Glutamatergic neuron (in vitro differentiated cells): ENCODE measurements around the gene CDH15. TPM values are rescaled to one million over a fixed set of nuclear protein-coding genes. Genes with fewer than 3 reads are reported as not detected.
A peak's percentile ranks its signal among the peaks of the same experiment; 100 is the strongest.
"Not testable (repeated sequence)": the region's sequence is repeated elsewhere in the genome, so short reads cannot be mapped to it uniquely, and the experiment has no call there.

Experiments
- DNase-seq: peaks from one replicate; pipeline ENCODE4 v3.0.0; 2022
- H3K27ac Mint-ChIP-seq: one replicate; pipeline ENCODE4 v1.8.0; 2020; ENCODE audit warnings: mild to moderate bottlenecking, mixed read lengths, inconsistent platforms; ENCODE audit not compliant: unreplicated experiment
- H3K27me3 Mint-ChIP-seq: one replicate; pipeline ENCODE4 v1.8.0; 2020; ENCODE audit warnings: mild to moderate bottlenecking, moderate library complexity, mixed read lengths, inconsistent platforms; ENCODE audit not compliant: unreplicated experiment
- H3K36me3 Mint-ChIP-seq: one replicate; pipeline ENCODE4 v1.8.0; 2020; ENCODE audit warnings: mild to moderate bottlenecking, mixed read lengths, inconsistent platforms; ENCODE audit not compliant: unreplicated experiment
- H3K4me1 Mint-ChIP-seq: one replicate; pipeline ENCODE4 v1.8.0; 2020; ENCODE audit warnings: mild to moderate bottlenecking, low read depth, mixed read lengths, inconsistent platforms; ENCODE audit not compliant: unreplicated experiment
- H3K4me3 Mint-ChIP-seq: one replicate; pipeline ENCODE4 v1.8.0; 2020; ENCODE audit warnings: mild to moderate bottlenecking, mixed read lengths, inconsistent platforms; ENCODE audit not compliant: unreplicated experiment
- H3K9me3 Mint-ChIP-seq: one replicate; pipeline ENCODE4 v1.8.0; 2020; ENCODE audit warnings: mild to moderate bottlenecking, moderate library complexity, mixed read lengths, inconsistent platforms; ENCODE audit not compliant: unreplicated experiment
- total RNA-seq: library from RNA; stranded (reverse); fragmentation: NEBNext Ultra II Directional; extraction: Animal tissue kit (Norgen Biotek cat#: 25700); gene quantifications from one replicate; pipeline ENCODE4 v1.2.1, GENCODE V29; 2021; ENCODE audit not compliant: unreplicated experiment
- TF ChIP-seq, protein P1 (sequence below): fragments of 200-600 bp; sonication (generic); IDR thresholded peaks from one replicate; pipeline ENCODE4 v1.5.0; 2021; ENCODE audit not compliant: partially characterized antibody, unreplicated experiment

Gene CDH15
- total RNA-seq, 1 donor from 2014 or later = 12.6 TPM

DNA sequence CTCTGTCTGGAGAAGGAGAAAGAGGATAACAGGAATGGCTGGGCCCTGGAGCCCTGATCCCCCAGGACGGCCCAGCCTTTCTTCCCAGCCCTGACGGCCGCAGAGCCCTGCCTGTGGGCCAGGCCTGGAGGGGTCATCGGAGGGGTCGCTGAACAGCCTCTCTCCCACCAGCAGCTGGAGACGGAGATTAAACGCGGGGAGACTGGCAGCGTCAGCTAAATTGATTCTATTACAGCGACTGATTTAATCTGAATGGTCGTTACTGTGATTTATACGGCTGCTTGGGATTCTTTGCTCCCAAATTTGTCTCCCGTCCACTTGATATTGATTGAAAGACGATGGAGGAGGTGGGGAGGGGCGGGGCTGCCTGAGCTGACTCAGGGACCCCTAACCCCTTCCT is 7.1 kb upstream of the CDH15 start:
- Mint-ChIP-seq H3K4me3 (peak overlapping the region; percentile 55), H3K36me3 (no peaks in the 10 kb centered on the region), H3K27me3 (peaks cover 14% of the 10 kb centered on the region), H3K4me1 (peaks cover 12% of the 10 kb centered on the region), H3K27ac (no peak overlapping the region), H3K9me3 (peaks cover 8% of the 10 kb centered on the region)
- TF ChIP-seq, protein P1, sequence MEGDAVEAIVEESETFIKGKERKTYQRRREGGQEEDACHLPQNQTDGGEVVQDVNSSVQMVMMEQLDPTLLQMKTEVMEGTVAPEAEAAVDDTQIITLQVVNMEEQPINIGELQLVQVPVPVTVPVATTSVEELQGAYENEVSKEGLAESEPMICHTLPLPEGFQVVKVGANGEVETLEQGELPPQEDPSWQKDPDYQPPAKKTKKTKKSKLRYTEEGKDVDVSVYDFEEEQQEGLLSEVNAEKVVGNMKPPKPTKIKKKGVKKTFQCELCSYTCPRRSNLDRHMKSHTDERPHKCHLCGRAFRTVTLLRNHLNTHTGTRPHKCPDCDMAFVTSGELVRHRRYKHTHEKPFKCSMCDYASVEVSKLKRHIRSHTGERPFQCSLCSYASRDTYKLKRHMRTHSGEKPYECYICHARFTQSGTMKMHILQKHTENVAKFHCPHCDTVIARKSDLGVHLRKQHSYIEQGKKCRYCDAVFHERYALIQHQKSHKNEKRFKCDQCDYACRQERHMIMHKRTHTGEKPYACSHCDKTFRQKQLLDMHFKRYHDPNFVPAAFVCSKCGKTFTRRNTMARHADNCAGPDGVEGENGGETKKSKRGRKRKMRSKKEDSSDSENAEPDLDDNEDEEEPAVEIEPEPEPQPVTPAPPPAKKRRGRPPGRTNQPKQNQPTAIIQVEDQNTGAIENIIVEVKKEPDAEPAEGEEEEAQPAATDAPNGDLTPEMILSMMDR = no peak
- DNase-seq = no peak

DNA sequence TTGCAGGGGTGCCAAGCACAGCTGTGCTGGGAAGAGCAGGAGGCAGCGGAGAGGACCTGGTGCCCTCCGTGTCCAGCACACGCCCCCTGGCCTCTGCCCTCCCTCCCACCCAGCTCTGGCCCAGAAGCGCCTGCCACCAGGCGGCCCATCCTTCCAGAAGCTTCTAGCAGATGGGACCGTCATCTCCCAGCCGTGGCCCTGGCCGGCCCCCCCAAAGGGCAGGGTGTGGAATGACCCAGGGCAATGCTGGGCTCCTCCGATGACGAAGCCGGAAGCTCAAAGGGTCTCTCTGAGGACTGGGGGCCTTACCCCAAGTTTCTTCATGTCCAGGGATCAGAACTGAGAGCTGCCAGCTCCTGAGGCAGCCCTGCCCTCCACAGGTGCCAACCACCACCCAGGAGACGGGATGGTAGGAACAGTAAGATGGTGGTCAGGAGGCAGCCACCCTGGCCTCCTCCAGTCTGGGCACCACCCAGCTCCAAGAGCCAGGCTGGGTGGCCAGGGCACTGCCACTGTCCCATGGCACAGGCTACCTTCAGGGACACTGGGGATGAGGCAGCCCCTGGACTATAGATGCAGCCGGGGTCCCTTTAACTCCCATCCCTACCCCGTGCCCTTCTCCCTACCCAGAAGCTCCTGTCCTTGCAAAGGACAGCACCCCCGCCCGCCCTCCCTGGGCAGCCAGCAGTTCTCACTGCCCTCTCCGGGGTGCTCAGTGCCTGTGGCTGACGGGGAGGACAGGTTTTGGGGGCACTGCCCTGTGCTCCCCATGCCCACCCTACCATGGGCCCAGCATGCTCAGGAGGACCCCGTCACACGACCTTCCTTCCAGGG is 6.5 kb upstream of the CDH15 start:
- TF ChIP-seq, protein P1 = no peak
- H3K9me3 Mint-ChIP-seq = peaks cover 6% of the 10 kb centered on the region
- no peak overlapping the region for H3K27ac Mint-ChIP-seq
- peaks cover 12% of the 10 kb centered on the region for H3K4me1 Mint-ChIP-seq
- H3K4me3 Mint-ChIP-seq = no peak overlapping the region
- H3K27me3 Mint-ChIP-seq = peaks cover 12% of the 10 kb centered on the region
- no peaks in the 10 kb centered on the region for H3K36me3 Mint-ChIP-seq
- no peak for DNase-seq

DNA sequence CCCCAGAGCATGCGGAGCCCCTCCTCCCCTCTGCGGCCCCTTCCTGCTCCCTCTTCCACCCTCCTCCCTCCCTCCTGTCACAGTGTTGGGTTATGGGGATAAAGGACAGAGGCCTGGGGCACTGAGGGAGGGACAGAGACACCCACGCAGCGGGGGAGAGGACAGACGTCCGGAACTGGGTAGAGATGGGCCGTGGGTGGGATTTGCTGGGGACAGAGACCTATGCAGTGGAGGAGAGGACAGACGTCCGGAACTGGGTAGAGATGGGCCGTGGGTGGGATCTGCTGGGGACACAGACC is 5.9 kb upstream of the CDH15 start:
- not testable (repeated sequence) for H3K9me3 Mint-ChIP-seq, DNase-seq, H3K27ac Mint-ChIP-seq, H3K4me3 Mint-ChIP-seq, H3K36me3 Mint-ChIP-seq
- peaks cover 12% of the 10 kb centered on the region for H3K27me3 Mint-ChIP-seq
- H3K4me1 Mint-ChIP-seq = peaks cover 13% of the 10 kb centered on the region

DNA sequence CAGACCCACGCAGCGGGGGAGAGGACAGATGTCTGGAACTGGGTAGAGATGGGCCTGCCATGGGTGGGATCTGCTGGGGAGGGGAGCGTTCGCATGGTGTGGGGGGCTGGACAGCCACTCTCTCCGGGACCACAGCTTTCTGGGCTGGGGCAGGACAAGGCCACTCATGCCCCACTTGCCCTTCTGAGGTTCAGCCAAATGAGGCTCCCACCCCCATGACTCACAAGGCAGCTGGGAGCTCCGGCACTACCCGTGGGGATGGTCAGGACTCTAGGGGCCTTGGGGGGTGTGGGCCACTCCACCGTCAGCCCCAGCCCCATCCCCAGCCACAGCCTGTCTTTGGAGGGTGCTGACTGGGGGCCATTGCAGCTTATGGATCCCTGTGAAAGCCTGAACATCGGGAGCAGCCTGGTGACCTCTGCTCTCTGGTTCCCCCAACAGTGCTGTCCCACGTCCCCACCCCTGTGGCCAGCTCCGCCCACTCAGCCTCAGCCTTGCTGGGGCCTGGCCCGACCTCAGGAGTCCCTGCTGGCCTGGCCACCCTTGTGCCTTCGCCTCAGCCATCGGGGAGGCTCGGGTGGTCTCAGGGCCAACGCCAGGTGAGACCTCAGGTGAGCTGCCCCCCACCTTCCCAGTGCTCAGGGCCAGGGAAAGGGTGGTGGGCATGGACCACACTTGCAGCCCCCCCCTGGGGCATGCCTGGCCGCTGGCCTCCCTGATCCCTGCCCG is 4.7 kb upstream of the CDH15 start:
- H3K27ac Mint-ChIP-seq = no peak overlapping the region
- peaks cover 11% of the 10 kb centered on the region for H3K27me3 Mint-ChIP-seq
- no peak overlapping the region for H3K4me3 Mint-ChIP-seq
- TF ChIP-seq, protein P1 = no peak
- H3K4me1 Mint-ChIP-seq = peaks cover 15% of the 10 kb centered on the region
- peaks cover 5% of the 10 kb centered on the region for H3K9me3 Mint-ChIP-seq
- no peaks in the 10 kb centered on the region for H3K36me3 Mint-ChIP-seq
- peak; percentile 18 for DNase-seq

DNA sequence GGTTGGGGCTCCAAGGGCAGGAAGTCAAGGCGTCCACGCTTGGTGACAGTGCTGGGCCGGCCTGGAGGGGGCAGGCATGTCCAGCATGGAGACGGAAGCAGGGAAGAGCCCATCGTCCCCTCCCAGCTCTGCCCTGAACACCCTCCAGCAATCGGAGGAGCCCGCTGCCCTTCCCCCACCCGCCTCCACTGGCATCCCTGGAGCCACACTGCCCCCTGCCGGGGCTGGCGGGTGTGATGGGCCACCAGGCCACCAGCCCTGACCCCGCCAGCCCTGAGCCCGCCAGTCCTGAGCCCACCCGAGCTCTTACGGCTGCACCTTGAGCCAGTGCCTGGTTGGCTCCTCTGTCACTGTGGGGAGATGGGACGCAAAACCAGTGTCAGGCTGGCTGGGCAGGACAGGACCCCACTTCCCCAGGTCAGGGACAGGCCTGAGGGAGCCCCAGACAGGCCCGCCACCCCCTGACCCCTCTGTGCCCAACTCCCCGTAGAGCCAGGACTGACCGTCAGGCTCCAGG is 4.1 kb upstream of the CDH15 start:
- H3K4me3 Mint-ChIP-seq = no peak overlapping the region
- peaks cover 15% of the 10 kb centered on the region for H3K4me1 Mint-ChIP-seq
- no peaks in the 10 kb centered on the region for H3K36me3 Mint-ChIP-seq
- TF ChIP-seq, protein P1 = peak; percentile 93
- H3K9me3 Mint-ChIP-seq = no peaks in the 10 kb centered on the region
- peaks cover 5% of the 10 kb centered on the region for H3K27me3 Mint-ChIP-seq
- H3K27ac Mint-ChIP-seq = no peak overlapping the region
- DNase-seq = peak; percentile 98
